Stomach (tissue), 9 donors: ENCODE measurements around the gene NAV3. TPM values are rescaled to one million over a fixed set of nuclear protein-coding genes. Genes with fewer than 3 reads are reported as not detected.

Experiments used
- DNase-seq, 2 donors: peaks; one replicate each; pipeline versions ENCODE4 v3.0.0 to v3.0.0-alpha.2; 2013 to 2019
- H3K27ac ChIP-seq, 5 donors: fragments of 200-600 bp in 4 of 5; sonication (generic) in 4 of 5; one replicate each; pipeline ENCODE4 v1.5.1; 2013 to 2019; ENCODE audit warnings: mild to moderate bottlenecking in 1 of 5, moderate library complexity in 1 of 5
- H3K27me3 ChIP-seq, 3 donors: fragments of 200-600 bp; sonication (generic); one replicate each; pipeline ENCODE4 v1.5.1; 2017 to 2019; ENCODE audit warnings: mixed run types in 1 of 3
- H3K36me3 ChIP-seq, 4 donors: fragments of 200-600 bp; sonication (generic); 1 replicate in 3 of 4; 2 replicates in 1 of 4; pipeline ENCODE4 v1.5.1; 2016 to 2019
- H3K4me1 ChIP-seq, 4 donors: fragments of 200-600 bp; sonication (generic); one replicate each; pipeline ENCODE4 v1.5.1; 2016 to 2019
- H3K4me3 ChIP-seq, 4 donors: fragments of 200-600 bp; sonication (generic) in 3 of 4; one replicate each; pipeline ENCODE4 v1.5.1; 2016 to 2019; ENCODE audit warnings: mild to moderate bottlenecking in 1 of 4
- H3K9me3 ChIP-seq, 4 donors: fragments of 200-600 bp; sonication (generic); one replicate each; pipeline ENCODE4 v1.5.1; 2016 to 2019
- EP300 ChIP-seq: sonication (generic); formaldehyde crosslinking; IDR thresholded peaks from one replicate; pipeline ENCODE4 v1.6.1; 2017; ENCODE audit warnings: antibody characterized with exemption
- POLR2A ChIP-seq, 4 donors: fragments of 450-650 bp; IDR thresholded peaks; one replicate each; pipeline ENCODE4 v1.6.1; 2016; ENCODE audit warnings: antibody characterized with exemption in 4 of 4, control low read depth in 2 of 4, mild to moderate bottlenecking in 1 of 4, moderate library complexity in 1 of 4
- POLR2AphosphoS5 ChIP-seq, 3 donors: sonication (generic); formaldehyde crosslinking; IDR thresholded peaks; one replicate each; pipeline ENCODE4 v1.6.1; 2016; ENCODE audit warnings: antibody characterized with exemption in 3 of 3
- WGBS, 5 donors: extraction: QIAGEN DNeasy Blood & Tissue Kit in 3 of 5; methylation state at CpG; one replicate each; pipeline versions ENCODE4 v1.1.5 to v1.1.7; 2013 to 2018; 5-methylcytosine and 5-hydroxymethylcytosine counted together
- intact Hi-C: fragments of 100-400 bp; cut with DNase I; formaldehyde crosslinking; loops from one replicate; pipeline ENCODE4 v1.15.1; 2023; ENCODE audit warnings: low total_unique reads
- polyA plus RNA-seq, 3 donors: library from polyadenylated mRNA; stranded (reverse); fragments of 200-250 nt; gene quantifications; one replicate each; pipeline ENCODE4 v1.2.3, GENCODE V29; 2013
- total RNA-seq, 5 donors: library from RNA; depleted of rRNA; stranded (reverse); fragments of >200 nt; gene quantifications; one replicate each; pipeline versions ENCODE4 v1.1.0 to v1.2.3, GENCODE V29; 2014 to 2016
- TF ChIP-seq, protein P1 (sequence below), 7 experiments: fragments of 450-650 bp in 4 of 7; fragments of 200-600 bp in 3 of 7; sonication (generic) in 3 of 7; IDR thresholded peaks; one replicate each; pipeline ENCODE4 v1.5.1; 2016 to 2019; ENCODE audit warnings: antibody characterized with exemption in 7 of 7, control low read depth in 2 of 7, mild to moderate bottlenecking in 1 of 7
- donor health status: healthy with polysubstance abuse.
- donor health status: Bipolar disorder and iron deficiency.
- donor health status: healthy.

The NAV3 gene
- total and polyA plus RNA-seq, 8 donors, result 0.15 to 18.9 (median 2.2) TPM

DNA sequence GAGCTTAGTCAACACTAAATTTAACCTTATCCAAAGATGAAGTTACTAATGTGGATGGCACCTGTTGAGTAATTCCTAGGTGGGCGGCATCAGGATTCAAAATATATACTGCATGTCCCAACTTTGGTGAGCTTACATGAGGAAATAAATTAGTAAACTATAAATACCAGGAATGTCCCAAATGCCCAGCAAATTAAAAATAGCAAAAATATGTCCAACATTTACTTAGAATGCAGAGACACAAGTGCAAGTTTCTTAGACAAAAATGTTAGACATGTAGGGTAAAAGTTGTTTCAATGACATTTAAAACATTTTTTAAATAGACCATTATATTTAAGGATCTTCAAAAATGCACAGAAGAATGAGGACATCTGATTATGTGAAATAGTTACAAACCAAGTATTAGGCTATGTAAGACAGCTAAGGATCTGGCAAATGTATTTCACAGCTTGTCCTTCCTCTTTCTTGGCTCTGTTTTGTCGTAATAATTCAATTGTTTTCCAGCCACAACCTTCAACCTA, 115.9 kb downstream of the NAV3 start:
- H3K27ac ChIP-seq, result no peak overlapping the region
- 48 to 69% (median 62%) methylated on average over 2 of the region's 2 CpGs for WGBS, 5 donors
- no peaks in the 10 kb centered on the region for H3K9me3 ChIP-seq
- no peaks in the 10 kb centered on the region for H3K36me3 ChIP-seq
- no peaks in the 10 kb centered on the region for H3K4me1 ChIP-seq
- DNase-seq, result no peak
- H3K4me3 ChIP-seq, result no peak overlapping the region
- no peak for TF ChIP-seq EP300
- no peak for TF ChIP-seq POLR2A (IDR thresholded peaks at IDR 0.05)
- TF ChIP-seq POLR2AphosphoS5 (IDR thresholded peaks at IDR 0.05), result no peak
- TF ChIP-seq, protein P1, sequence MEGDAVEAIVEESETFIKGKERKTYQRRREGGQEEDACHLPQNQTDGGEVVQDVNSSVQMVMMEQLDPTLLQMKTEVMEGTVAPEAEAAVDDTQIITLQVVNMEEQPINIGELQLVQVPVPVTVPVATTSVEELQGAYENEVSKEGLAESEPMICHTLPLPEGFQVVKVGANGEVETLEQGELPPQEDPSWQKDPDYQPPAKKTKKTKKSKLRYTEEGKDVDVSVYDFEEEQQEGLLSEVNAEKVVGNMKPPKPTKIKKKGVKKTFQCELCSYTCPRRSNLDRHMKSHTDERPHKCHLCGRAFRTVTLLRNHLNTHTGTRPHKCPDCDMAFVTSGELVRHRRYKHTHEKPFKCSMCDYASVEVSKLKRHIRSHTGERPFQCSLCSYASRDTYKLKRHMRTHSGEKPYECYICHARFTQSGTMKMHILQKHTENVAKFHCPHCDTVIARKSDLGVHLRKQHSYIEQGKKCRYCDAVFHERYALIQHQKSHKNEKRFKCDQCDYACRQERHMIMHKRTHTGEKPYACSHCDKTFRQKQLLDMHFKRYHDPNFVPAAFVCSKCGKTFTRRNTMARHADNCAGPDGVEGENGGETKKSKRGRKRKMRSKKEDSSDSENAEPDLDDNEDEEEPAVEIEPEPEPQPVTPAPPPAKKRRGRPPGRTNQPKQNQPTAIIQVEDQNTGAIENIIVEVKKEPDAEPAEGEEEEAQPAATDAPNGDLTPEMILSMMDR (IDR thresholded peaks at IDR 0.05), result no peak
- H3K27me3 ChIP-seq, result no peaks in the 10 kb centered on the region
- intact Hi-C loops, result no loop called here

DNA sequence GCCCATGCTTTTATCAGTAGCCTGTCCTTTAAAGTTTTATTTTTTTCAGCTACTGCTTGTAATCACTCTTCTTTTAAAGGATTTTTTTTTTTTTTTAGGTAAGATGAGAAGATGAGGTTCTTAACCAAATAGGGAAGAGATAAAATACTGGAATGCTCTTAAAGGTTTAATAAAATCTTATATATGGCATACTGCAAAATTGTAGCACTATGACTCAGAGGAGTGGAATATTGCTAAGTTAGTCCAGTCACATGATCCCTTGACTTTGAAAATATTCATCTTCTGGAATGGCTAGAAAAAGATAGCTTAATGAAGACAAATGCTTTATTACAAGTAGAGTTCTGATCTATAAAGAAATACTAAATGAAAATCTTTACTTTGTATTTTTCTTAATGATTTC, 116.6 kb downstream of the NAV3 start:
- TF ChIP-seq EP300 (no peak), POLR2AphosphoS5 (IDR thresholded peaks at IDR 0.05) (no peak), POLR2A (IDR thresholded peaks at IDR 0.05) (no peak)
- TF ChIP-seq, protein P1 (IDR thresholded peaks at IDR 0.05), result no peak
- Histone ChIP-seq H3K36me3 (no peaks in the 10 kb centered on the region), H3K27ac (no peak overlapping the region), H3K9me3 (no peaks in the 10 kb centered on the region), H3K27me3 (no peaks in the 10 kb centered on the region), H3K4me1 (no peaks in the 10 kb centered on the region), H3K4me3 (no peak overlapping the region)
- no peak for DNase-seq
- intact Hi-C loops, result no loop called here

DNA sequence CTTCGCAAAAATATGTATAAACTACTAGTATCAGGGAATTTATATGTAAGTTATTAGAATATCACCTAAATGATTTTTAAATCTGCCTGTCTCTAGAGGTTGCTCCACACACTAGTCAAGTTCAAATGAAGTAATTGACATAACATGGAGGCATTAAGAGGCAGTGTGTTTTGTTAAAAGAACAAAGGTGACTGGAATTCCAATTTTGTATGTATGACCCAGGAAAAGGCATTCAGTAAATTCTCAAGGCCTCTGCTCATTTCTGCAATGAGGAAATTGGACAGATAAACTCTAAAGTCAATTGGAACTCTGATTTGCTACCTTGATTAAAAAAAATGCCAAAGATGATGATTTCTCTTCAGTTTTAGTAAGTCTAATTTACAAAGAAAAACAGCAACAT, 117.1 kb downstream of the NAV3 start:
- no peaks in the 10 kb centered on the region for H3K36me3 ChIP-seq
- no peaks in the 10 kb centered on the region for H3K4me1 ChIP-seq
- no peaks in the 10 kb centered on the region for H3K27me3 ChIP-seq
- H3K27ac ChIP-seq, result no peak overlapping the region
- TF ChIP-seq, protein P1 (IDR thresholded peaks at IDR 0.05), result no peak
- TF ChIP-seq EP300, result no peak
- TF ChIP-seq POLR2A (IDR thresholded peaks at IDR 0.05), result no peak
- TF ChIP-seq POLR2AphosphoS5 (IDR thresholded peaks at IDR 0.05), result no peak
- H3K9me3 ChIP-seq, result no peaks in the 10 kb centered on the region
- DNase-seq, result no peak
- intact Hi-C loops, result no loop called here
- H3K4me3 ChIP-seq, result no peak overlapping the region
- WGBS, 5 donors, result 74 to 94% (median 89%) methylated on average over 1 of the region's 1 CpG

GRCh38 chr12:77949943-77950342, 119.2 kb downstream of the NAV3 start:
- intact Hi-C loops, result no loop called here
- Histone ChIP-seq H3K27me3 (no peaks in the 10 kb centered on the region), H3K9me3 (no peaks in the 10 kb centered on the region), H3K36me3 (no peaks in the 10 kb centered on the region), H3K4me1 (no peaks in the 10 kb centered on the region), H3K4me3 (no peak overlapping the region), H3K27ac (no peak overlapping the region)
- TF ChIP-seq, protein P1 (IDR thresholded peaks at IDR 0.05), result no peak
- no peak for TF ChIP-seq POLR2A (IDR thresholded peaks at IDR 0.05)
- TF ChIP-seq EP300, result no peak
- TF ChIP-seq POLR2AphosphoS5 (IDR thresholded peaks at IDR 0.05), result no peak
- DNase-seq, result no peak
